Fibroblast of lung (primary cell): ENCODE measurements around the gene COP1.

Experiments
- CTCF ChIP-seq, 2 donors: IDR thresholded peaks in 1 of 2; conservative IDR thresholded peaks in 1 of 2; 1 replicate in 1 of 2; 2 replicates in 1 of 2; pipeline ENCODE4 v1.5.1; 2011 to 2012; ENCODE audit warnings: low read length in 2 of 2, control low read depth in 1 of 2, inconsistent platforms in 1 of 2, low read depth in 1 of 2, mild to moderate bottlenecking in 1 of 2
- EZH2 ChIP-seq: IDR thresholded peaks from 2 replicates; pipeline ENCODE4 v1.5.1; 2012; ENCODE audit warnings: low read length, control low read depth, mild to moderate bottlenecking; ENCODE audit errors: missing control alignments

DNA sequence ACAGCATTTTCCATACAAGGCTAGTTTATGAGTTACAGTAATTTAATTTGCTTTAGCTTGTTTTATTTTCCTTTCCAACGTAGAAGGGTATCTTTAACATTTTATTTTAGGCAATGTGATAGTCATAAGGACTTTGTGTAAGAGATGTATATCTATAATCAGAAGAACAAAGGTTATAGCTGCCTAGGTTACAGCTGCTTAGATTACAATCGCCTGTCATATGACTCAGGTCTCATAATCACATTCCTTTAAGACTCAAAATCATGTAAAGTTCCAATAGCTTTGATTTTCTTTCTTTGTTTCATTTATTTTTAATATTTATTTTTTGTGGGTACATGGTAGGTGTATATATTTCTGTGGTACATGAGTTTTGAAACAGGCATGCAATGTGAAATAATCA is 37.8 kb upstream of the COP1 start:
- TF ChIP-seq CTCF (conservative IDR thresholded peaks at IDR 0.05 in 1 of 2, IDR thresholded peaks at IDR 0.05 in 1 of 2; ENCODE audit: low read depth in 1 of 2, low read length in 2 of 2) (no peak), EZH2 (no peak)
